Measurements from ENCODE around the gene POLR2E. TPM values are rescaled to one million over a fixed set of nuclear protein-coding genes. Genes with fewer than 3 reads are reported as not detected.

POLR2E gene
- polyA plus RNA-seq, 3 donors, result 183 to 222 (median 195) TPM

- H3K36me3 Mint-ChIP-seq, result peaks cover 35 to 36% of the 10 kb centered on the region in 2 donors
- Histone ChIP-seq H3K4me2 (replicated peaks; ENCODE audit: extremely low read depth, low read length, poor library complexity, severe bottlenecking) (no peak overlapping the region), H3K4me3 (replicated peaks in 1 of 3; ENCODE audit: low read depth in 2 of 3, low read length in 3 of 3) (no peak overlapping the region), H3K9ac (ENCODE audit: insufficient read depth, low read length, poor library complexity, severe bottlenecking) (no peak overlapping the region), H3K4me1 (ENCODE audit: control insufficient read depth in 1 of 2, insufficient read depth in 2 of 2, low read length in 2 of 2) (peaks cover 25 to 28% of the 10 kb centered on the region in 2 donors), H3K36me3 (replicated peaks in 1 of 2; ENCODE audit: control insufficient read depth in 1 of 2, insufficient read depth in 2 of 2, low read length in 2 of 2) (peaks cover 27 to 37% of the 10 kb centered on the region in 2 donors), H3K27ac (ENCODE audit: low read depth in 1 of 2, low read length in 2 of 2) (no peak overlapping the region), H2AFZ (ENCODE audit: insufficient read depth, low read depth, low read length, poor library complexity, severe bottlenecking) (no peak overlapping the region), H4K20me1 (ENCODE audit: insufficient read depth, low read length) (peaks cover 20% of the 10 kb centered on the region), H3K27me3 (ENCODE audit: control insufficient read depth in 2 of 2, insufficient read depth in 2 of 2, low read length in 2 of 2) (no peaks in the 10 kb centered on the region), H3K9me3 (replicated peaks in 1 of 2; ENCODE audit: control insufficient read depth in 1 of 2, insufficient read depth in 1 of 2, low read length in 2 of 2) (peaks cover 21 to 25% of the 10 kb centered on the region in 2 donors), H3K79me2 (ENCODE audit: insufficient read depth, low read length) (no peaks in the 10 kb centered on the region)
- WGBS (ENCODE audit: insufficient coverage), result 85% methylated on average over 5 of the region's 5 CpGs
- H3K4me3 Mint-ChIP-seq, result no peak overlapping the region
- no peak for TF ChIP-seq CTCF (IDR thresholded peaks at IDR 0.05)
- peaks cover 1 to 9% (median 2%) of the 10 kb centered on the region in 3 donors for H3K27me3 Mint-ChIP-seq (ENCODE audit: low read depth in 3 of 3)
- intact Hi-C loops (cut with micrococcal nuclease), result no loop called here
- H3K27ac Mint-ChIP-seq, result no peak overlapping the region
- DNase-seq, result no peak
- peaks cover 24% of the 10 kb centered on the region for H3K4me1 Mint-ChIP-seq
- peaks cover 17 to 31% (median 26%) of the 10 kb centered on the region in 7 donors for H3K9me3 Mint-ChIP-seq
Observed at GRCh38 chr19:1060689-1061088, 34.5 kb downstream of the POLR2E start.

DNA sequence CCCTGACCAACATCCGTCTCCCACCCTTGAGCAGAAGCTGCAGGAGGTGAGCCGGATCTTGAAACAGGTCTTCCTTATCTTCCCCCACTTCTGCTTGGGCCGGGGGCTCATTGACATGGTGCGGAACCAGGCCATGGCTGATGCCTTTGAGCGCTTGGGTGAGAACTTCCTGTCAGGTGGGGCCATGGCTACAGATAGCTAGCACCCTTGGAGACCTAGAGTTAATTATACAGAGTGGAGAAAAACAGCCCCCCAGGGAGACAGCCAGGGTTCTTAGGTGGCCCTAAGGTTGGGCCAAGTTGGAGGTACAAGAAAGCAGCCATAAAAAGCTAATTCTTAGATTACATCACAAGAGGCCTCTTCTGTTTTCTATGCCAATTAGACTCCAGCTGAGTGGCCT lies 37.1 kb downstream of the POLR2E start:
- H3K9me3 ChIP-seq (replicated peaks in 1 of 2; ENCODE audit: control insufficient read depth in 1 of 2, insufficient read depth in 1 of 2, low read length in 2 of 2), result peaks cover 21 to 25% of the 10 kb centered on the region in 2 donors
- H3K9ac ChIP-seq (ENCODE audit: insufficient read depth, low read length, poor library complexity, severe bottlenecking), result no peak overlapping the region
- H3K27me3 Mint-ChIP-seq (ENCODE audit: low read depth in 3 of 3), result peaks cover 0 to 9% (median 0%) of the 10 kb centered on the region in 3 donors
- no peak overlapping the region for H2AFZ ChIP-seq (ENCODE audit: insufficient read depth, low read depth, low read length, poor library complexity, severe bottlenecking)
- peaks cover 49 to 51% of the 10 kb centered on the region in 2 donors for H3K36me3 Mint-ChIP-seq
- peaks cover 48 to 62% of the 10 kb centered on the region in 2 donors for H3K36me3 ChIP-seq (replicated peaks in 1 of 2; ENCODE audit: control insufficient read depth in 1 of 2, insufficient read depth in 2 of 2, low read length in 2 of 2)
- H3K4me3 ChIP-seq (replicated peaks in 1 of 3; ENCODE audit: low read depth in 2 of 3, low read length in 3 of 3), result no peak overlapping the region
- H3K79me2 ChIP-seq (ENCODE audit: insufficient read depth, low read length), result no peaks in the 10 kb centered on the region
- no peaks in the 10 kb centered on the region for H3K27me3 ChIP-seq (ENCODE audit: control insufficient read depth in 2 of 2, insufficient read depth in 2 of 2, low read length in 2 of 2)
- no peak for DNase-seq
- H3K27ac Mint-ChIP-seq, result no peak overlapping the region
- H3K4me2 ChIP-seq (replicated peaks; ENCODE audit: extremely low read depth, low read length, poor library complexity, severe bottlenecking), result no peak overlapping the region
- intact Hi-C loops (cut with micrococcal nuclease), result no loop called here
- peaks cover 0 to 3% of the 10 kb centered on the region in 2 donors for H3K4me1 ChIP-seq (ENCODE audit: control insufficient read depth in 1 of 2, insufficient read depth in 2 of 2, low read length in 2 of 2)
- H4K20me1 ChIP-seq (ENCODE audit: insufficient read depth, low read length), result peaks cover 14% of the 10 kb centered on the region
- no peak for TF ChIP-seq CTCF (IDR thresholded peaks at IDR 0.05)
- H3K4me3 Mint-ChIP-seq, result no peak overlapping the region
- H3K9me3 Mint-ChIP-seq, result peaks cover 17 to 34% (median 28%) of the 10 kb centered on the region in 7 donors
- 100% methylated on average over 2 of the region's 5 CpGs for WGBS (ENCODE audit: insufficient coverage)
- no peak overlapping the region for H3K27ac ChIP-seq (ENCODE audit: low read depth in 1 of 2, low read length in 2 of 2)
- H3K4me1 Mint-ChIP-seq, result peaks cover 3% of the 10 kb centered on the region
